H1 (cell line): ENCODE measurements around the gene ACCSL. TPM values are rescaled to one million over a fixed set of nuclear protein-coding genes. Genes with fewer than 3 reads are reported as not detected.

ENCODE experiments used
- CTCF ChIA-PET: fragments of 300-600 bp; sonication (Branson Sonifier 250); formaldehyde crosslinking; loops from one replicate; lab custom pipeline; 2021; ENCODE audit not compliant: partially characterized antibody; lab: Charles Lee
- POLR2A ChIA-PET: fragments of 300-600 bp; sonication (Branson Sonifier 250); formaldehyde crosslinking; loops from one replicate; lab custom pipeline; 2021; ENCODE audit warnings: inconsistent platforms; ENCODE audit not compliant: partially characterized antibody; lab: Charles Lee
- DNase-seq, 2 experiments: peaks; one replicate each; pipeline versions ENCODE4 v3.0.0 to v3.0.0-alpha.2; 2010 to 2022; ENCODE audit warnings: low spot score in 2 of 2, low read depth in 1 of 2, mixed read lengths in 1 of 2
- FAIRE-seq: peaks from 2 replicates; lab custom pipeline; 2011; peaks lifted over from hg19 to GRCh38; lab: Jason Lieb, UNC
- H2AFZ ChIP-seq: 2 replicates; pipeline ENCODE4 v1.8.1; 2012; ENCODE audit warnings: low read length, inconsistent platforms
- H2AK5ac ChIP-seq: 2 replicates; pipeline ENCODE4 v1.6.1; 2013; ENCODE audit warnings: low read depth, low read length
- H2BK120ac ChIP-seq: replicated peaks from 2 replicates; pipeline ENCODE3; 2013; ENCODE audit warnings: low read depth, low read length, inconsistent platforms
- H2BK12ac ChIP-seq: 2 replicates; pipeline ENCODE4 v1.6.1; 2013; ENCODE audit warnings: low read depth, low read length
- H2BK15ac ChIP-seq: 2 replicates; pipeline ENCODE4 v1.6.1; 2013; ENCODE audit warnings: low read length
- H2BK20ac ChIP-seq: 2 replicates; pipeline ENCODE4 v1.6.1; 2013; ENCODE audit warnings: low read length
- H2BK5ac ChIP-seq: 2 replicates; pipeline ENCODE4 v1.6.1; 2013; ENCODE audit warnings: low read depth, low read length
- H3K14ac ChIP-seq: 2 replicates; pipeline ENCODE4 v1.6.1; 2013; ENCODE audit warnings: inconsistent platforms; ENCODE audit not compliant: insufficient read length
- H3K18ac ChIP-seq: 2 replicates; pipeline ENCODE4 v1.6.1; 2013; ENCODE audit warnings: low read length; ENCODE audit errors: extremely low read depth
- H3K23ac ChIP-seq: 2 replicates; pipeline ENCODE4 v1.6.1; 2013; ENCODE audit warnings: inconsistent platforms; ENCODE audit not compliant: insufficient read length
- H3K23me2 ChIP-seq: 2 replicates; pipeline ENCODE4 v1.6.1; 2013; ENCODE audit warnings: low read depth, low read length
- H3K27ac ChIP-seq: 2 replicates; pipeline ENCODE4 v1.6.1; 2011; ENCODE audit warnings: low read depth, low read length, inconsistent platforms
- H3K27me3 ChIP-seq, 4 experiments: replicated peaks in 1 of 4; 1 replicate in 1 of 4; 2 replicates in 3 of 4; pipeline versions ENCODE4 v1.6.1 to v1.8.1; 2011 to 2013; ENCODE audit warnings: low read length in 3 of 4, mild to moderate bottlenecking in 3 of 4, inconsistent platforms in 2 of 4, mixed read lengths in 2 of 4, moderate library complexity in 1 of 4; ENCODE audit not compliant: control insufficient read depth in 3 of 4, insufficient read depth in 3 of 4; ENCODE audit errors: extremely low read depth in 1 of 4
- H3K36me3 ChIP-seq, 4 experiments: 2 replicates each; pipeline versions ENCODE4 v1.6.1 to v1.8.1; 2011 to 2013; ENCODE audit warnings: mild to moderate bottlenecking in 4 of 4, low read length in 3 of 4, moderate library complexity in 2 of 4, control low read depth in 1 of 4, inconsistent platforms in 1 of 4; ENCODE audit not compliant: insufficient read depth in 4 of 4, control insufficient read depth in 2 of 4
- H3K4ac ChIP-seq: replicated peaks from 2 replicates; pipeline ENCODE3; 2013; ENCODE audit warnings: low read length, low read depth, mixed read lengths, inconsistent platforms; ENCODE audit not compliant: insufficient read length
- H3K4me1 ChIP-seq, 4 experiments: replicated peaks in 1 of 4; 1 replicate in 1 of 4; 2 replicates in 3 of 4; pipeline versions ENCODE4 v1.6.1 to v1.8.1; 2011 to 2013; ENCODE audit warnings: low read length in 3 of 4, inconsistent platforms in 2 of 4, mixed read lengths in 1 of 4; ENCODE audit not compliant: insufficient read depth in 4 of 4, control insufficient read depth in 3 of 4
- H3K4me2 ChIP-seq, 2 experiments: 2 replicates each; pipeline versions ENCODE4 v1.6.1 to v1.8.1; 2011 to 2013; ENCODE audit warnings: low read depth in 2 of 2, low read length in 2 of 2, control low read depth in 1 of 2, inconsistent platforms in 1 of 2, mild to moderate bottlenecking in 1 of 2; ENCODE audit not compliant: insufficient read depth in 1 of 2
- H3K4me3 ChIP-seq, 4 experiments: fragments of 200-600, 300-600 bp in 1 of 4; sonication (generic), shearing (Covaris generic), sonication (Bioruptor Twin) in 1 of 4; 2 replicates each; pipeline versions ENCODE4 v1.5.1 to v1.8.1; 2011 to 2016; ENCODE audit warnings: low read length in 4 of 4, low read depth in 3 of 4, control low read depth in 2 of 4, inconsistent platforms in 2 of 4, mild to moderate bottlenecking in 2 of 4, mixed read lengths in 1 of 4, moderate library complexity in 1 of 4; ENCODE audit not compliant: insufficient read depth in 2 of 4; ENCODE audit errors: extremely low read depth in 1 of 4
- H3K56ac ChIP-seq: replicated peaks from 2 replicates; pipeline ENCODE3; 2013; ENCODE audit warnings: low read depth, mild to moderate bottlenecking, mixed read lengths, low read length, inconsistent platforms; ENCODE audit not compliant: insufficient read length
- H3K79me1 ChIP-seq: 2 replicates; pipeline ENCODE4 v1.6.1; 2013; ENCODE audit warnings: low read depth, low read length, control low read depth
- H3K79me2 ChIP-seq, 2 experiments: 2 replicates each; pipeline versions ENCODE4 v1.6.1 to v1.8.1; 2012 to 2013; ENCODE audit warnings: low read length in 2 of 2, mild to moderate bottlenecking in 2 of 2, inconsistent platforms in 1 of 2; ENCODE audit not compliant: insufficient read depth in 2 of 2, control insufficient read depth in 1 of 2
- H3K9ac ChIP-seq, 4 experiments: replicated peaks in 1 of 4; 1 replicate in 1 of 4; 2 replicates in 3 of 4; pipeline versions ENCODE4 v1.6.1 to v1.8.1; 2011 to 2013; ENCODE audit warnings: low read depth in 3 of 4, low read length in 3 of 4, control low read depth in 2 of 4, mild to moderate bottlenecking in 2 of 4, moderate library complexity in 2 of 4, inconsistent platforms in 1 of 4; ENCODE audit errors: extremely low read depth in 1 of 4
- H3K9me3 ChIP-seq, 2 experiments: 2 replicates each; pipeline versions ENCODE4 v1.6.1 to v1.8.1; 2012 to 2013; ENCODE audit warnings: mild to moderate bottlenecking in 2 of 2, moderate library complexity in 2 of 2, control low read depth in 1 of 2, inconsistent platforms in 1 of 2, low read depth in 1 of 2, low read length in 1 of 2, mixed read lengths in 1 of 2; ENCODE audit not compliant: insufficient read depth in 2 of 2
- H4K20me1 ChIP-seq, 2 experiments: replicated peaks in 1 of 2; 2 replicates each; pipeline versions ENCODE3 to v1.8.1; 2011 to 2013; ENCODE audit warnings: inconsistent platforms in 2 of 2, low read length in 2 of 2, mild to moderate bottlenecking in 1 of 2; ENCODE audit not compliant: insufficient read depth in 2 of 2, control insufficient read depth in 1 of 2
- H4K5ac ChIP-seq: 2 replicates; pipeline ENCODE4 v1.6.1; 2013; ENCODE audit warnings: low read length, low read depth, mixed read lengths, inconsistent platforms; ENCODE audit not compliant: insufficient read length
- H4K8ac ChIP-seq: 2 replicates; pipeline ENCODE4 v1.8.0; 2013; ENCODE audit warnings: mild to moderate bottlenecking, moderate library complexity, low read length, inconsistent platforms; ENCODE audit not compliant: insufficient read depth; ENCODE audit errors: extremely low read depth
- H4K91ac ChIP-seq: replicated peaks from 2 replicates; pipeline ENCODE3; 2013; ENCODE audit warnings: low read length, mixed read lengths, inconsistent platforms; ENCODE audit not compliant: insufficient read length
- SIX5 ChIP-seq: IDR thresholded peaks from 2 replicates; pipeline ENCODE4 v1.6.1; 2011; ENCODE audit warnings: mild to moderate bottlenecking, low read depth, low read length
- SP4 ChIP-seq: IDR thresholded peaks from 2 replicates; pipeline ENCODE4 v1.6.1; 2012; ENCODE audit warnings: low read length, inconsistent platforms
- WGBS, 2 experiments: shearing (Covaris generic) in 1 of 2; methylation state at CpG; one replicate each; pipeline versions ENCODE4 v1.1.6 to v1.1.7; 2013 to 2015; ENCODE audit warnings: low lambda C conversion rate in 2 of 2, mixed read lengths in 2 of 2, inconsistent platforms in 1 of 2, low coverage in 1 of 2, missing lambda C conversion rate in 1 of 2; ENCODE audit not compliant: insufficient replicate concordance in 2 of 2, insufficient coverage in 1 of 2, insufficient read length in 1 of 2; ENCODE audit errors: extremely low coverage in 1 of 2, missing lambda C conversion rate in 1 of 2; 5-methylcytosine and 5-hydroxymethylcytosine counted together
- polyA plus RNA-seq, 7 experiments: library from polyadenylated mRNA; depleted of rRNA in 3 of 7; stranded (reverse) in 5 of 7; unstranded in 2 of 7; fragments of >200 nt in 5 of 7; fragments of 200-250 nt in 2 of 7; gene quantifications; 1 replicate in 5 of 7; 2 replicates in 1 of 7; 4 replicates in 1 of 7; pipeline versions ENCODE4 v1.2.1 to v1.2.3, GENCODE V29; 2011 to 2013; ENCODE audit warnings: missing spikeins in 2 of 7, mixed read lengths in 2 of 7
- total RNA-seq: library from RNA; stranded (reverse); fragmentation: NEBNext Ultra II Directional; extraction: Animal tissue kit (Norgen Biotek cat#: 25700); gene quantifications from 2 replicates; pipeline ENCODE4 v1.2.1, GENCODE V29; 2021

ACCSL gene
- total and polyA plus RNA-seq, 2 of the 8 experiments (the other 6 are each of a cell fraction or from before 2014, with no cell fraction given) = not detected

DNA sequence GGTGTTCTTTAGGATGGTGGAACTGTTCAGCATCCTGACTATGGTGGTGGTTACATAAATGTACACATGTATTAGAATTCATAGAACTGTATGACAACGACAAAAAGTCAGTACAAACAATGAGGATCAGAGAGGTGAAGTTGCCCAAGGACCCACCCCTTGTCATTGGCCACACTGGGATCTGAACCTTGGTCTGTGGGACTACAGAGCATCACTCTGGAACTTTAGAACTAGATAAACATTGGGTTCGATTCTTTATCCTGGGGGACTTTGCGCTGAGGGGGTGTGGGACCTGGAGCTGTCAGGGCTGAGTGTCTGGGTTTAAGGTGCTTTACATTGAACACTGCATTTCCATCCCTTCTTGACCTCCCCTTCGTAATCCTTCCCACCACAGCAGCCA lies 34.9 kb downstream of the ACCSL start:
- Histone ChIP-seq H3K4ac (no peak overlapping the region), H4K8ac (no peak overlapping the region), H3K9ac (no peak overlapping the region), H3K4me1 (peaks cover 0 to 5% (median 2%) of the 10 kb centered on the region in 4 experiments; a peak in 2 of 7 replicates), H3K27ac (no peak overlapping the region), H2AK5ac (no peak overlapping the region), H3K9me3 (no peaks in the 10 kb centered on the region), H2AFZ (no peak overlapping the region), H4K20me1 (no peaks in the 10 kb centered on the region), H2BK120ac (no peak overlapping the region), H3K79me2 (no peaks in the 10 kb centered on the region), H3K14ac (no peak overlapping the region), H4K91ac (no peak overlapping the region), H3K23ac (no peak overlapping the region), H3K23me2 (no peaks in the 10 kb centered on the region), H4K5ac (no peak overlapping the region), H3K36me3 (no peaks in the 10 kb centered on the region), H2BK20ac (no peak overlapping the region), H3K56ac (no peak overlapping the region), H3K4me3 (no peak overlapping the region), H2BK12ac (no peak overlapping the region), H3K18ac (no peak overlapping the region), H3K79me1 (no peaks in the 10 kb centered on the region), H3K4me2 (no peak overlapping the region), H2BK5ac (no peak overlapping the region), H3K27me3 (no peaks in the 10 kb centered on the region), H2BK15ac (no peak overlapping the region)
- POLR2A ChIA-PET = interaction anchor here (0.8 to 1.6 kb wide), 2 partner anchors 9 to 12 kb away, joined by 3 to 4 read pairs; no protein-coding TSS in a partner anchor
- 92% methylated on average over 4 of the region's 4 CpGs; no CpG with 5 or more reads in 1 of the 2 experiments for WGBS, 2 experiments
- TF ChIP-seq SP4 (no peak), SIX5 (no peak)
- CTCF ChIA-PET = interaction anchor here (0.9 to 4.4 kb wide), 3 partner anchors 11 to 37 kb away, joined by 3 to 30 read pairs (median 13); partner anchors contain the start of gene EXT2
- DNase-seq (no peak), FAIRE-seq (no peak)
